GM18909 (cell line): Measurements from ENCODE around the gene ARHGEF6.

Experiments used
- ATAC-seq: cut with Tn5 transposase; IDR thresholded peaks from one replicate; pipeline ENCODE4 v1.9.1; 2021; ENCODE audit warnings: mild to moderate bottlenecking; ENCODE audit not compliant: unreplicated experiment, poor library complexity

The ARHGEF6 gene

GRCh38 chrX:136747003-136747986 lies 33.4 kb downstream of the ARHGEF6 start:
- ATAC-seq, result peak; percentile 66

GRCh38 chrX:136745215-136746173 lies 35.2 kb downstream of the ARHGEF6 start:
- no peak for ATAC-seq

- no peak for ATAC-seq
Observed at GRCh38 chrX:136742721-136743379, 37.9 kb downstream of the ARHGEF6 start.

- no peak for ATAC-seq
Observed at GRCh38 chrX:136738049-136738729, 42.5 kb downstream of the ARHGEF6 start.

- no peak for ATAC-seq
Observed at GRCh38 chrX:136736690-136737089, 44.0 kb downstream of the ARHGEF6 start.

- ATAC-seq, result no peak
Observed at GRCh38 chrX:136735601-136736000, 45.1 kb downstream of the ARHGEF6 start.

- no peak for ATAC-seq
Observed at GRCh38 chrX:136733613-136734012, 47.1 kb downstream of the ARHGEF6 start.

GRCh38 chrX:136731798-136732197 lies 48.9 kb downstream of the ARHGEF6 start:
- no peak for ATAC-seq

- ATAC-seq, result no peak
Observed at GRCh38 chrX:136731207-136731782, 49.4 kb downstream of the ARHGEF6 start.

- no peak for ATAC-seq
Observed at GRCh38 chrX:136728393-136728792, 52.3 kb downstream of the ARHGEF6 start.

- no peak for ATAC-seq
Observed at GRCh38 chrX:136725441-136726104, 55.2 kb downstream of the ARHGEF6 start.

GRCh38 chrX:136718091-136718490 lies 62.6 kb downstream of the ARHGEF6 start:
- no peak for ATAC-seq

GRCh38 chrX:136714626-136715599 lies 65.8 kb downstream of the ARHGEF6 start:
- peak; percentile 89 for ATAC-seq

GRCh38 chrX:136712650-136713310 lies 68.0 kb downstream of the ARHGEF6 start:
- ATAC-seq, result no peak

GRCh38 chrX:136711147-136711546 lies 69.6 kb downstream of the ARHGEF6 start:
- no peak for ATAC-seq

- ATAC-seq, result peak; percentile 41
Observed at GRCh38 chrX:136710325-136710951, 70.3 kb downstream of the ARHGEF6 start.

GRCh38 chrX:136708348-136708747 lies 72.4 kb downstream of the ARHGEF6 start:
- no peak for ATAC-seq
